Measurements from ENCODE around the gene LLCFC1.

GRCh38 chr7:142899661-142900060 lies 39.6 kb upstream of the LLCFC1 start:
- TF ChIP-seq CTCF (IDR thresholded peaks at IDR 0.05) (no peak), ZFX (IDR thresholded peaks at IDR 0.05; ENCODE audit: borderline replicate concordance) (no peak)
